ENCODE results near the gene FBLN2.

- TF ChIP-seq CTCF (IDR thresholded peaks at IDR 0.05; ENCODE audit: insufficient read depth, low read length) (no peak), POLR2AphosphoS5 (IDR thresholded peaks at IDR 0.05; ENCODE audit: low read depth) (no peak), SPI1 (IDR thresholded peaks at IDR 0.05; ENCODE audit: borderline replicate concordance, low read depth) (no peak)
Observed at GRCh38 chr3:13587442-13587841, 38.5 kb downstream of the FBLN2 start.

All from HL-60 (cell line).